ENCODE data around the gene ABHD17A.

Gene ABHD17A

GRCh38 chr19:1920644-1921043 is 35.3 kb upstream of the ABHD17A start:
- no peak overlapping the region for H3K4me2 ChIP-seq (ENCODE audit: low read length)
- peak overlapping the region; percentile 4 for H3K4me3 ChIP-seq (ENCODE audit: low read depth, low read length)
- no peak overlapping the region for H4K8ac ChIP-seq (ENCODE audit: low read depth, low read length)
- peaks cover 10% of the 10 kb centered on the region for H3K9me3 ChIP-seq (ENCODE audit: insufficient read depth, low read depth, low read length)
- WGBS (ENCODE audit: extremely low coverage, insufficient coverage, insufficient read length), result no CpG with 5 or more reads among the region's 19 CpGs
- no peak overlapping the region for H3K27ac ChIP-seq (ENCODE audit: low read depth, low read length)
- H3K4me1 ChIP-seq (ENCODE audit: control insufficient read depth in 1 of 2, insufficient read depth in 2 of 2, low read length in 2 of 2), result no peaks in the 10 kb centered on the region
- no peak overlapping the region for H3K18ac ChIP-seq (ENCODE audit: low read length)
- no peak overlapping the region for H2BK12ac ChIP-seq (ENCODE audit: low read length)
- H2BK5ac ChIP-seq (ENCODE audit: low read depth, low read length, poor library complexity), result no peak overlapping the region
- H3K23ac ChIP-seq (ENCODE audit: low read length), result no peak overlapping the region
- H3K14ac ChIP-seq (ENCODE audit: low read length), result no peak overlapping the region
- no peak overlapping the region for H2BK120ac ChIP-seq (ENCODE audit: insufficient read depth, low read length, poor library complexity)
- no peak overlapping the region for H4K91ac ChIP-seq (ENCODE audit: low read depth, low read length)
- H3K79me1 ChIP-seq (ENCODE audit: low read length), result no peaks in the 10 kb centered on the region
- H2AK5ac ChIP-seq (ENCODE audit: low read length), result no peak overlapping the region
- H3K9ac ChIP-seq (ENCODE audit: low read length), result no peak overlapping the region
- H2AFZ ChIP-seq (ENCODE audit: insufficient read depth, low read length, poor library complexity), result no peak overlapping the region
- no peak overlapping the region for H4K12ac ChIP-seq (ENCODE audit: low read depth, low read length)
- H3K27me3 ChIP-seq (ENCODE audit: insufficient read depth, low read length), result no peaks in the 10 kb centered on the region
- no peaks in the 10 kb centered on the region for H3K79me2 ChIP-seq (ENCODE audit: control insufficient read depth, insufficient read depth, low read length, poor library complexity)
- H3K4ac ChIP-seq (ENCODE audit: low read depth, low read length), result no peak overlapping the region
- DNase-seq, result no peak
- peaks cover 76 to 79% of the 10 kb centered on the region in 2 experiments for H3K36me3 ChIP-seq (ENCODE audit: control insufficient read depth in 1 of 2, insufficient read depth in 2 of 2, low read length in 2 of 2)

DNA sequence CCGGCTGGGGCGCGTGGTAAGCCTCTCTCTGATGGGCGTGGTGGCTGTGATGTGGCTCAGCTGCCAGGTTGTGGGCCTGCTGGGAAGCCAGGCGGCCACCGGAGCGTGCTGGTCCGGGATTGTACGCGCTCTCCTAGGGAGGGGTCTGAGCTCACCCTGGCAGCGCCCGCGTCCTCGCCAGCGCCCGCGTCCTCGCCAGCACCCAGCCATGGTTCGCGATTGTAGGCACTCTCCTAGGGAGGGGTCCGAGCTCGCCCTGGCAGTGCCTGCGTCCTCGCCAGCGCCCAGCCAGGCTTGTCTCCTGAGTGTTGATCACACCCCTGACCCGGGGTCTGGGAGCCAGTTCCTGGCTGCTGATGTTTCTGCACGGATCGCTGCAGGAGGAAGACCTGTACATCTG is 33.7 kb upstream of the ABHD17A start:
- no peak overlapping the region for H4K12ac ChIP-seq (ENCODE audit: low read depth, low read length)
- no peak overlapping the region for H3K27ac ChIP-seq (ENCODE audit: low read depth, low read length)
- H3K4me2 ChIP-seq (ENCODE audit: low read length), result no peak overlapping the region
- H3K27me3 ChIP-seq (ENCODE audit: insufficient read depth, low read length), result no peaks in the 10 kb centered on the region
- H2BK12ac ChIP-seq (ENCODE audit: low read length), result no peak overlapping the region
- DNase-seq, result no peak
- no peak overlapping the region for H2AFZ ChIP-seq (ENCODE audit: insufficient read depth, low read length, poor library complexity)
- H2BK120ac ChIP-seq (ENCODE audit: insufficient read depth, low read length, poor library complexity), result no peak overlapping the region
- H3K23ac ChIP-seq (ENCODE audit: low read length), result no peak overlapping the region
- H3K36me3 ChIP-seq (ENCODE audit: control insufficient read depth in 1 of 2, insufficient read depth in 2 of 2, low read length in 2 of 2), result peaks cover 77 to 79% of the 10 kb centered on the region in 2 experiments
- no peak overlapping the region for H3K18ac ChIP-seq (ENCODE audit: low read length)
- no peak overlapping the region for H4K8ac ChIP-seq (ENCODE audit: low read depth, low read length)
- H3K14ac ChIP-seq (ENCODE audit: low read length), result no peak overlapping the region
- no peak overlapping the region for H3K4me3 ChIP-seq (ENCODE audit: low read depth, low read length)
- no peak overlapping the region for H2AK5ac ChIP-seq (ENCODE audit: low read length)
- no peak overlapping the region for H3K4ac ChIP-seq (ENCODE audit: low read depth, low read length)
- H3K9me3 ChIP-seq (ENCODE audit: insufficient read depth, low read depth, low read length), result peaks cover 10% of the 10 kb centered on the region
- WGBS (ENCODE audit: extremely low coverage, insufficient coverage, insufficient read length), result no CpG with 5 or more reads among the region's 28 CpGs
- H3K9ac ChIP-seq (ENCODE audit: low read length), result no peak overlapping the region
- no peaks in the 10 kb centered on the region for H3K4me1 ChIP-seq (ENCODE audit: control insufficient read depth in 1 of 2, insufficient read depth in 2 of 2, low read length in 2 of 2)
- peaks cover 3% of the 10 kb centered on the region for H3K79me2 ChIP-seq (ENCODE audit: control insufficient read depth, insufficient read depth, low read length, poor library complexity)
- H2BK5ac ChIP-seq (ENCODE audit: low read depth, low read length, poor library complexity), result no peak overlapping the region
- no peak overlapping the region for H4K91ac ChIP-seq (ENCODE audit: low read depth, low read length)
- no peaks in the 10 kb centered on the region for H3K79me1 ChIP-seq (ENCODE audit: low read length)

DNA sequence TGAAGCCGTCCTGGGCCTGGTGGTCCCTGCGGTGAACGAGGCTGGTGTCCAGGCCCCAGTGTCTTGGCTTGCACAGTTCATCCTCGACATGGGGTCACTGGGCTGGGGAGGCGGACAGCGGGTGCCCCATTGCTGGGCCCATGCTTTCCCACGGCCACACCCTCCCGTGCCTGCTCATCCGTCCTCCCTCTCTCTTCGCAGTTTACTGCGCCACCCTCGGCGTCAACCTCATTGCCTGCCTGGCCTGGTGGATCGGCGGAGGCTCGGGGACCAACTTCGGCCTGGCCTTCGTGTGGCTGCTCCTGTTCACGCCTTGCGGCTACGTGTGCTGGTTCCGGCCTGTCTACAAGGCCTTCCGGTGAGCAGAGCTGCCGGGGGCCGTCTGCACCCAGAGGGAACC is 32.6 kb upstream of the ABHD17A start:
- DNase-seq, result no peak
- Histone ChIP-seq H3K4me3 (ENCODE audit: low read depth, low read length) (no peak overlapping the region), H3K27ac (ENCODE audit: low read depth, low read length) (no peak overlapping the region), H2BK5ac (ENCODE audit: low read depth, low read length, poor library complexity) (no peak overlapping the region), H2AFZ (ENCODE audit: insufficient read depth, low read length, poor library complexity) (no peak overlapping the region), H4K8ac (ENCODE audit: low read depth, low read length) (no peak overlapping the region), H3K79me2 (ENCODE audit: control insufficient read depth, insufficient read depth, low read length, poor library complexity) (peaks cover 3% of the 10 kb centered on the region), H4K12ac (ENCODE audit: low read depth, low read length) (no peak overlapping the region), H3K23ac (ENCODE audit: low read length) (no peak overlapping the region), H3K79me1 (ENCODE audit: low read length) (no peaks in the 10 kb centered on the region), H3K18ac (ENCODE audit: low read length) (no peak overlapping the region), H4K91ac (ENCODE audit: low read depth, low read length) (no peak overlapping the region), H3K9ac (ENCODE audit: low read length) (no peak overlapping the region), H3K36me3 (ENCODE audit: control insufficient read depth in 1 of 2, insufficient read depth in 2 of 2, low read length in 2 of 2) (peaks cover 81 to 83% of the 10 kb centered on the region in 2 experiments), H2AK5ac (ENCODE audit: low read length) (no peak overlapping the region), H3K9me3 (ENCODE audit: insufficient read depth, low read depth, low read length) (peaks cover 10% of the 10 kb centered on the region), H3K4me1 (ENCODE audit: control insufficient read depth in 1 of 2, insufficient read depth in 2 of 2, low read length in 2 of 2) (no peaks in the 10 kb centered on the region), H3K4me2 (ENCODE audit: low read length) (no peak overlapping the region), H2BK120ac (ENCODE audit: insufficient read depth, low read length, poor library complexity) (no peak overlapping the region), H3K27me3 (ENCODE audit: insufficient read depth, low read length) (no peaks in the 10 kb centered on the region), H3K14ac (ENCODE audit: low read length) (no peak overlapping the region), H2BK12ac (ENCODE audit: low read length) (no peak overlapping the region), H3K4ac (ENCODE audit: low read depth, low read length) (no peak overlapping the region)
- WGBS (ENCODE audit: extremely low coverage, insufficient coverage, insufficient read length), result no CpG with 5 or more reads among the region's 25 CpGs

DNA sequence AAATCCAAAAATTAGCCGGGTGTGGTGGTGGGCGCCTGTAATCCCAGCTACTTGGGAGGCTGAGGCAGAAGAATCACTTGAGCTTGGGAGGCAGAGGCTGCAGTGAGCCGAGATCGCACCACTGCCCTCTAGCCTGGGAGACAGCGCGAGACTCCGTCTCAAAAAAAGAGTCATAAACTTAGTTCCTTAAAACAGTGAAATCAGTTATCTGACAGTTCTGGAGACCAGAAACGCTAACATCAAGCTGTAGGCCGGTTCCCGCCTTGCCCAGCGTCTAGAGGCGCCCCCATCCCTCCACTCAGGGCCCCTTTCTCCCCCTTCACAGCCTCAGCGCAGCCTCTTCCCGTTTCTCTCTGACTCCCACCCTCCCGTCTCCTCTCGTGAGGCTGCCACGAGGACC is 31.9 kb upstream of the ABHD17A start:
- Histone ChIP-seq H3K27ac (ENCODE audit: low read depth, low read length) (no peak overlapping the region), H2BK12ac (ENCODE audit: low read length) (no peak overlapping the region), H3K27me3 (ENCODE audit: insufficient read depth, low read length) (no peaks in the 10 kb centered on the region), H3K79me2 (ENCODE audit: control insufficient read depth, insufficient read depth, low read length, poor library complexity) (peaks cover 3% of the 10 kb centered on the region), H4K12ac (ENCODE audit: low read depth, low read length) (no peak overlapping the region), H3K23ac (ENCODE audit: low read length) (no peak overlapping the region), H4K91ac (ENCODE audit: low read depth, low read length) (no peak overlapping the region), H3K4me3 (ENCODE audit: low read depth, low read length) (no peak overlapping the region), H2AFZ (ENCODE audit: insufficient read depth, low read length, poor library complexity) (no peak overlapping the region), H3K4ac (ENCODE audit: low read depth, low read length) (no peak overlapping the region), H3K9me3 (ENCODE audit: insufficient read depth, low read depth, low read length) (peaks cover 4% of the 10 kb centered on the region), H3K18ac (ENCODE audit: low read length) (no peak overlapping the region), H3K9ac (ENCODE audit: low read length) (no peak overlapping the region), H3K79me1 (ENCODE audit: low read length) (no peaks in the 10 kb centered on the region), H3K36me3 (ENCODE audit: control insufficient read depth in 1 of 2, insufficient read depth in 2 of 2, low read length in 2 of 2) (peaks cover 81 to 84% of the 10 kb centered on the region in 2 experiments), H2BK5ac (ENCODE audit: low read depth, low read length, poor library complexity) (no peak overlapping the region), H2AK5ac (ENCODE audit: low read length) (no peak overlapping the region), H2BK120ac (ENCODE audit: insufficient read depth, low read length, poor library complexity) (no peak overlapping the region), H3K4me1 (ENCODE audit: control insufficient read depth in 1 of 2, insufficient read depth in 2 of 2, low read length in 2 of 2) (no peaks in the 10 kb centered on the region), H4K8ac (ENCODE audit: low read depth, low read length) (no peak overlapping the region), H3K14ac (ENCODE audit: low read length) (no peak overlapping the region), H3K4me2 (ENCODE audit: low read length) (no peak overlapping the region)
- no CpG with 5 or more reads among the region's 17 CpGs for WGBS (ENCODE audit: extremely low coverage, insufficient coverage, insufficient read length)
- DNase-seq, result no peak
